ENCODE results near the gene AMD1. TPM values are rescaled to one million over a fixed set of nuclear protein-coding genes. Genes with fewer than 3 reads are reported as not detected.

Gene AMD1
- total and polyA plus RNA-seq, 10 of the 15 experiments (the other 5 are each of a cell fraction or from before 2014, with no cell fraction given): 58.2 to 116 (median 79.3) TPM

DNA sequence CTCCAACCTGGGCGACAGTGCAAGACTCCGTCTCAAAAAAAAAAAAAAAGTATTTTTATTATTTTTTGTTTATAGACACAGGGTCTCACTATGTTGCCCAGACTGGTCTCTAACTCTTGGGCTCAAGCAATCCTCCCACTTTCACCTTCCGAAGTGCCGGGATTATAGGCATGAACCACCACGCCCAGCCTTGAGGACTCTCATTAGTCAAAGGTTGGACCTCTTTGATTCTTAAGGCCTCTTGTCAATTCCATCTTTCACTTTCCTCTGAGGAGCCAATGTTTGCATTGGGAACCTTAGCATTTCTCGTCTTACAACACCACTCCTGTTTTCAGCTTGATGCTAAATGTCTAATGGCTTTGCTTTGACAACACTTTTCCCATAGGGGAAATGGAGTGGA is 43.2 kb upstream of the AMD1 start (continued):
- no peak for TF ChIP-seq CEBPB (IDR thresholded peaks at IDR 0.05; ENCODE audit: borderline replicate concordance in 1 of 2, low read depth in 2 of 2, low read length in 2 of 2)
- TF ChIP-seq, protein P1, sequence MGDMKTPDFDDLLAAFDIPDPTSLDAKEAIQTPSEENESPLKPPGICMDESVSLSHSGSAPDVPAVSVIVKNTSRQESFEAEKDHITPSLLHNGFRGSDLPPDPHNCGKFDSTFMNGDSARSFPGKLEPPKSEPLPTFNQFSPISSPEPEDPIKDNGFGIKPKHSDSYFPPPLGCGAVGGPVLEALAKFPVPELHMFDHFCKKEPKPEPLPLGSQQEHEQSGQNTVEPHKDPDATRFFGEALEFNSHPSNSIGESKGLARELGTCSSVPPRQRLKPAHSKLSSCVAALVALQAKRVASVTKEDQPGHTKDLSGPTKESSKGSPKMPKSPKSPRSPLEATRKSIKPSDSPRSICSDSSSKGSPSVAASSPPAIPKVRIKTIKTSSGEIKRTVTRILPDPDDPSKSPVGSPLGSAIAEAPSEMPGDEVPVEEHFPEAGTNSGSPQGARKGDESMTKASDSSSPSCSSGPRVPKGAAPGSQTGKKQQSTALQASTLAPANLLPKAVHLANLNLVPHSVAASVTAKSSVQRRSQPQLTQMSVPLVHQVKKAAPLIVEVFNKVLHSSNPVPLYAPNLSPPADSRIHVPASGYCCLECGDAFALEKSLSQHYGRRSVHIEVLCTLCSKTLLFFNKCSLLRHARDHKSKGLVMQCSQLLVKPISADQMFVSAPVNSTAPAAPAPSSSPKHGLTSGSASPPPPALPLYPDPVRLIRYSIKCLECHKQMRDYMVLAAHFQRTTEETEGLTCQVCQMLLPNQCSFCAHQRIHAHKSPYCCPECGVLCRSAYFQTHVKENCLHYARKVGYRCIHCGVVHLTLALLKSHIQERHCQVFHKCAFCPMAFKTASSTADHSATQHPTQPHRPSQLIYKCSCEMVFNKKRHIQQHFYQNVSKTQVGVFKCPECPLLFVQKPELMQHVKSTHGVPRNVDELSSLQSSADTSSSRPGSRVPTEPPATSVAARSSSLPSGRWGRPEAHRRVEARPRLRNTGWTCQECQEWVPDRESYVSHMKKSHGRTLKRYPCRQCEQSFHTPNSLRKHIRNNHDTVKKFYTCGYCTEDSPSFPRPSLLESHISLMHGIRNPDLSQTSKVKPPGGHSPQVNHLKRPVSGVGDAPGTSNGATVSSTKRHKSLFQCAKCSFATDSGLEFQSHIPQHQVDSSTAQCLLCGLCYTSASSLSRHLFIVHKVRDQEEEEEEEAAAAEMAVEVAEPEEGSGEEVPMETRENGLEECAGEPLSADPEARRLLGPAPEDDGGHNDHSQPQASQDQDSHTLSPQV (IDR thresholded peaks at IDR 0.05): no peak
- no peak for TF ChIP-seq NFYB (IDR thresholded peaks at IDR 0.05; ENCODE audit: insufficient read depth, low read depth, low read length)
- TF ChIP-seq, protein P2, sequence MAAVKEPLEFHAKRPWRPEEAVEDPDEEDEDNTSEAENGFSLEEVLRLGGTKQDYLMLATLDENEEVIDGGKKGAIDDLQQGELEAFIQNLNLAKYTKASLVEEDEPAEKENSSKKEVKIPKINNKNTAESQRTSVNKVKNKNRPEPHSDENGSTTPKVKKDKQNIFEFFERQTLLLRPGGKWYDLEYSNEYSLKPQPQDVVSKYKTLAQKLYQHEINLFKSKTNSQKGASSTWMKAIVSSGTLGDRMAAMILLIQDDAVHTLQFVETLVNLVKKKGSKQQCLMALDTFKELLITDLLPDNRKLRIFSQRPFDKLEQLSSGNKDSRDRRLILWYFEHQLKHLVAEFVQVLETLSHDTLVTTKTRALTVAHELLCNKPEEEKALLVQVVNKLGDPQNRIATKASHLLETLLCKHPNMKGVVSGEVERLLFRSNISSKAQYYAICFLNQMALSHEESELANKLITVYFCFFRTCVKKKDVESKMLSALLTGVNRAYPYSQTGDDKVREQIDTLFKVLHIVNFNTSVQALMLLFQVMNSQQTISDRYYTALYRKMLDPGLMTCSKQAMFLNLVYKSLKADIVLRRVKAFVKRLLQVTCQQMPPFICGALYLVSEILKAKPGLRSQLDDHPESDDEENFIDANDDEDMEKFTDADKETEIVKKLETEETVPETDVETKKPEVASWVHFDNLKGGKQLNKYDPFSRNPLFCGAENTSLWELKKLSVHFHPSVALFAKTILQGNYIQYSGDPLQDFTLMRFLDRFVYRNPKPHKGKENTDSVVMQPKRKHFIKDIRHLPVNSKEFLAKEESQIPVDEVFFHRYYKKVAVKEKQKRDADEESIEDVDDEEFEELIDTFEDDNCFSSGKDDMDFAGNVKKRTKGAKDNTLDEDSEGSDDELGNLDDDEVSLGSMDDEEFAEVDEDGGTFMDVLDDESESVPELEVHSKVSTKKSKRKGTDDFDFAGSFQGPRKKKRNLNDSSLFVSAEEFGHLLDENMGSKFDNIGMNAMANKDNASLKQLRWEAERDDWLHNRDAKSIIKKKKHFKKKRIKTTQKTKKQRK (IDR thresholded peaks at IDR 0.05; ENCODE audit: low read depth, low read length): no peak
- TF ChIP-seq, protein P3, sequence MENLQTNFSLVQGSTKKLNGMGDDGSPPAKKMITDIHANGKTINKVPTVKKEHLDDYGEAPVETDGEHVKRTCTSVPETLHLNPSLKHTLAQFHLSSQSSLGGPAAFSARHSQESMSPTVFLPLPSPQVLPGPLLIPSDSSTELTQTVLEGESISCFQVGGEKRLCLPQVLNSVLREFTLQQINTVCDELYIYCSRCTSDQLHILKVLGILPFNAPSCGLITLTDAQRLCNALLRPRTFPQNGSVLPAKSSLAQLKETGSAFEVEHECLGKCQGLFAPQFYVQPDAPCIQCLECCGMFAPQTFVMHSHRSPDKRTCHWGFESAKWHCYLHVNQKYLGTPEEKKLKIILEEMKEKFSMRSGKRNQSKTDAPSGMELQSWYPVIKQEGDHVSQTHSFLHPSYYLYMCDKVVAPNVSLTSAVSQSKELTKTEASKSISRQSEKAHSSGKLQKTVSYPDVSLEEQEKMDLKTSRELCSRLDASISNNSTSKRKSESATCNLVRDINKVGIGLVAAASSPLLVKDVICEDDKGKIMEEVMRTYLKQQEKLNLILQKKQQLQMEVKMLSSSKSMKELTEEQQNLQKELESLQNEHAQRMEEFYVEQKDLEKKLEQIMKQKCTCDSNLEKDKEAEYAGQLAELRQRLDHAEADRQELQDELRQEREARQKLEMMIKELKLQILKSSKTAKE (IDR thresholded peaks at IDR 0.05; ENCODE audit: low read depth, poor library complexity, severe bottlenecking): no peak
- TF ChIP-seq FOXM1 (IDR thresholded peaks at IDR 0.05; ENCODE audit: low read depth, low read length): no peak
- TF ChIP-seq ZBED1 (IDR thresholded peaks at IDR 0.05; ENCODE audit: borderline replicate concordance): no peak
- TF ChIP-seq BCL11A (IDR thresholded peaks at IDR 0.05; ENCODE audit: low read depth, low read length): no peak
- no peak for TF ChIP-seq FOS (IDR thresholded peaks at IDR 0.05; ENCODE audit: borderline replicate concordance, extremely low read depth, insufficient read length)
- no peak for TF ChIP-seq JUNB (IDR thresholded peaks at IDR 0.05)

Measured in GM12878 (cell line).